Esophagus muscularis mucosa (tissue), 4 donors: Measurements from ENCODE around the gene CEBPG. TPM values are rescaled to one million over a fixed set of nuclear protein-coding genes. Genes with fewer than 3 reads are reported as not detected.

Experiments used
- DNase-seq: peaks from one replicate; pipeline ENCODE4 v3.0.0-alpha.2; 2017; ENCODE audit errors: extremely low spot score
- H3K27ac ChIP-seq, 4 donors: fragments of 200-600 bp; sonication (generic); replicated peaks in 1 of 4; 1 replicate in 3 of 4; 2 replicates in 1 of 4; pipeline ENCODE4 v1.5.1; 2016 to 2019; ENCODE audit warnings: mild to moderate bottlenecking in 1 of 4
- H3K27me3 ChIP-seq, 4 donors: fragments of 200-600 bp; sonication (generic); one replicate each; pipeline versions ENCODE4 v1.5.1 to v1.6.0; 2016 to 2019
- H3K36me3 ChIP-seq, 4 donors: fragments of 200-600 bp; sonication (generic); one replicate each; pipeline ENCODE4 v1.5.1; 2016 to 2019
- H3K4me1 ChIP-seq, 4 donors: fragments of 200-600 bp; sonication (generic); one replicate each; pipeline ENCODE4 v1.5.1; 2016 to 2019
- H3K4me3 ChIP-seq, 4 donors: fragments of 200-600 bp; sonication (generic); 1 replicate in 2 of 4; 2 replicates in 2 of 4; pipeline ENCODE4 v1.5.1; 2016 to 2019; ENCODE audit warnings: mild to moderate bottlenecking in 4 of 4, moderate library complexity in 1 of 4
- H3K9me3 ChIP-seq, 4 donors: fragments of 200-600 bp; sonication (generic); 1 replicate in 3 of 4; 2 replicates in 1 of 4; pipeline ENCODE4 v1.5.1; 2016 to 2019
- EP300 ChIP-seq: sonication (generic); formaldehyde crosslinking; IDR thresholded peaks from one replicate; pipeline ENCODE4 v1.6.1; 2017; ENCODE audit warnings: antibody characterized with exemption
- POLR2A ChIP-seq: fragments of 450-650 bp; IDR thresholded peaks from one replicate; pipeline ENCODE4 v1.6.1; 2017; ENCODE audit warnings: antibody characterized with exemption, moderate library complexity, mild to moderate bottlenecking, low read depth
- POLR2AphosphoS5 ChIP-seq, 2 donors: sonication (generic); formaldehyde crosslinking; IDR thresholded peaks; one replicate each; pipeline ENCODE4 v1.6.1; 2017; ENCODE audit warnings: antibody characterized with exemption in 2 of 2
- WGBS: methylation state at CpG from one replicate; pipeline ENCODE4 v1.1.5; 2018; 5-methylcytosine and 5-hydroxymethylcytosine counted together
- intact Hi-C: fragments of 100-400 bp; cut with DNase I; formaldehyde crosslinking; loops from one replicate; pipeline ENCODE4 v1.15.1; 2023
- total RNA-seq, 4 donors: library from RNA; depleted of rRNA; stranded (reverse); fragments of >200 nt; gene quantifications; one replicate each; pipeline versions ENCODE4 v1.1.0 to v1.2.1, GENCODE V29; 2016
- TF ChIP-seq, protein P1 (sequence below), 3 experiments: fragments of 200-600 bp in 2 of 3; fragments of 450-650 bp in 1 of 3; sonication (generic) in 2 of 3; IDR thresholded peaks; one replicate each; pipeline ENCODE4 v1.5.1; 2017 to 2019; ENCODE audit warnings: antibody characterized with exemption in 3 of 3, mild to moderate bottlenecking in 2 of 3, moderate library complexity in 1 of 3

The CEBPG gene
- total RNA-seq, 4 donors from 2014 or later: 23.1 to 30.3 (median 28.5) TPM

DNA sequence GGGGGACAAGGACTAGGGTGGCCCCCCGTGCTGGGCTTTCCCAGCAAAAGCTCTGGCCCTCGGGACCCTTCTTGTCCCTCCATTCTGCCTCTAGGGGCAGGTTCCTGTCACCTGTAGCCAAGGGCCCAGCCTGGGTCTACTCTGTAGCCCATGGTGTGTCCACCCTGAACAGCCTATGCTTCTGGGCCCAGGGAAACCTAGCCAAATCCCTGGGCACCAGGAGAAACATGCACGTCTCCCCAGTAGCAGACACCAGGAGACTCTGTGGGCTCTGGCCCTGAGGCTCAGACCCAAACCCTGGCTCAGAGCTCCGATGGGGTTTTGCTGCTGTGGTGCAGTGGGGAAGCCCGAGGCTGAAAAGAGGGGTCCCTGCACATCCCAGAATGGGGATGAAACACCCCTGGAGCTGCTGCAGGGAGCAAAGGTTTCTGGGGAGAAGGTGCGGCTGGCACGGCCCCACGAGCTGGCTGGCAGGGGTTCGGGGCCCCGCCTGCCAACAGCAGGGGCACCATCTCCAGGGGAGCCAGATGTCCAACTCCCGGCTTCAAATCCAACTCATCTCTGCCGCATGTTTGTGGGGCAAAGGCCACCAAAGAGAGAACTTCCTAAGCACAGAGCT lies 18.2 kb downstream of the CEBPG start:
- intact Hi-C loops: no loop called here
- WGBS: 80% methylated on average over 2 of the region's 12 CpGs
- Histone ChIP-seq H3K4me3 (no peak overlapping the region), H3K9me3 (no peaks in the 10 kb centered on the region), H3K27me3 (no peaks in the 10 kb centered on the region), H3K27ac (peak overlapping the region in 1 of 4 donors; percentile 63), H3K4me1 (peaks cover 85 to 94% (median 91%) of the 10 kb centered on the region in 4 donors), H3K36me3 (peaks cover 3 to 23% (median 14%) of the 10 kb centered on the region in 4 donors)
- DNase-seq: no peak
- no peak for TF ChIP-seq POLR2AphosphoS5 (IDR thresholded peaks at IDR 0.05)
- TF ChIP-seq, protein P1, sequence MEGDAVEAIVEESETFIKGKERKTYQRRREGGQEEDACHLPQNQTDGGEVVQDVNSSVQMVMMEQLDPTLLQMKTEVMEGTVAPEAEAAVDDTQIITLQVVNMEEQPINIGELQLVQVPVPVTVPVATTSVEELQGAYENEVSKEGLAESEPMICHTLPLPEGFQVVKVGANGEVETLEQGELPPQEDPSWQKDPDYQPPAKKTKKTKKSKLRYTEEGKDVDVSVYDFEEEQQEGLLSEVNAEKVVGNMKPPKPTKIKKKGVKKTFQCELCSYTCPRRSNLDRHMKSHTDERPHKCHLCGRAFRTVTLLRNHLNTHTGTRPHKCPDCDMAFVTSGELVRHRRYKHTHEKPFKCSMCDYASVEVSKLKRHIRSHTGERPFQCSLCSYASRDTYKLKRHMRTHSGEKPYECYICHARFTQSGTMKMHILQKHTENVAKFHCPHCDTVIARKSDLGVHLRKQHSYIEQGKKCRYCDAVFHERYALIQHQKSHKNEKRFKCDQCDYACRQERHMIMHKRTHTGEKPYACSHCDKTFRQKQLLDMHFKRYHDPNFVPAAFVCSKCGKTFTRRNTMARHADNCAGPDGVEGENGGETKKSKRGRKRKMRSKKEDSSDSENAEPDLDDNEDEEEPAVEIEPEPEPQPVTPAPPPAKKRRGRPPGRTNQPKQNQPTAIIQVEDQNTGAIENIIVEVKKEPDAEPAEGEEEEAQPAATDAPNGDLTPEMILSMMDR (IDR thresholded peaks at IDR 0.05): no peak
- no peak for TF ChIP-seq EP300
- TF ChIP-seq POLR2A: no peak

- DNase-seq: no peak
- WGBS: 91% methylated on average over 7 of the region's 39 CpGs
- Histone ChIP-seq H3K4me1 (peaks cover 94 to 100% (median 99%) of the 10 kb centered on the region in 4 donors), H3K27me3 (no peaks in the 10 kb centered on the region), H3K36me3 (peaks cover 0 to 14% (median 7%) of the 10 kb centered on the region in 4 donors), H3K27ac (no peak overlapping the region), H3K4me3 (no peak overlapping the region), H3K9me3 (no peaks in the 10 kb centered on the region)
- TF ChIP-seq POLR2A (no peak), POLR2AphosphoS5 (IDR thresholded peaks at IDR 0.05) (no peak), EP300 (no peak)
- TF ChIP-seq, protein P1 (IDR thresholded peaks at IDR 0.05): no peak
- intact Hi-C loops: no loop called here
Observed at GRCh38 chr19:33392341-33393285, 19.1 kb downstream of the CEBPG start.

DNA sequence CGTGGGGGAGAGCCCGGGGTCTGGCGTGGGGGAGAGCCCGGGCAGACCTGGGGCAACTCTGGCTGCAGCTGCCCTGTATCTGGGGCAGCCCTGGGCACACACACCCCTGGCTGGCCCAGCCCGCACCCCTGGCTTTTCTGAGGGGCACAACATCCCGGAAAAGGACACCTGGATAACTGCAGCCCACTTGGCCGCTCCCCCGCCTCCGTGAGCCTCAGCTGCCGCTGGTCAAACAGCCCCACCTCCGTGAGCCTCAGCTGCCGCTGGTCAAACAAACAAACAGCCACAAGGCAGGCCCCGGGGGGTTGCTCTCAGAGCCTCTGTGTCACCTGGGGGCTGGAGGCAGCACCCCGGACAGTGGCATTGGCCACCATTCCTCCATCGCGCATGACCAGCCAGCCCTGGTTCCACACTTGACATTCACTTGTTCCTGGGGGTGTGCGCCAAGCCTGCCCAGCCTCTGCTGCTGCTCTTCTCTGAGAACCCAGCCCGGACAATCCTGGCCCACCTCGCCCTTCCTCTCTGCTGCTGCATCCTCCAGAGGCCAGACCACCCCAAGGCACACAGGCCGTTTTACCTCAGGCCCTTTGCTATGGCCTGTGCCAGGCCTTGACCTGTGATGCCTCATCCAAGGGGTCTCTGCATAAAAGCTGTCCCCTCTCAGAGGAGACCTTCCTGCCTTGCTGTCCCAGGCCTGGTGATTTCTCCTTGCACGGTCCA lies 19.9 kb downstream of the CEBPG start:
- no peaks in the 10 kb centered on the region for H3K9me3 ChIP-seq
- peaks cover 0 to 6% (median under 1%) of the 10 kb centered on the region in 4 donors for H3K36me3 ChIP-seq
- 78% methylated on average over 9 of the region's 21 CpGs for WGBS
- DNase-seq: no peak
- H3K4me3 ChIP-seq: no peak overlapping the region
- intact Hi-C loops: no loop called here
- peak overlapping the region in 3 of 4 donors; percentile 38 to 59 (median 40) for H3K27ac ChIP-seq
- peaks cover 89 to 97% (median 95%) of the 10 kb centered on the region in 4 donors for H3K4me1 ChIP-seq
- no peaks in the 10 kb centered on the region for H3K27me3 ChIP-seq
- TF ChIP-seq, protein P1 (IDR thresholded peaks at IDR 0.05): no peak
- TF ChIP-seq POLR2AphosphoS5 (IDR thresholded peaks at IDR 0.05): no peak
- TF ChIP-seq POLR2A: no peak
- TF ChIP-seq EP300: no peak

DNA sequence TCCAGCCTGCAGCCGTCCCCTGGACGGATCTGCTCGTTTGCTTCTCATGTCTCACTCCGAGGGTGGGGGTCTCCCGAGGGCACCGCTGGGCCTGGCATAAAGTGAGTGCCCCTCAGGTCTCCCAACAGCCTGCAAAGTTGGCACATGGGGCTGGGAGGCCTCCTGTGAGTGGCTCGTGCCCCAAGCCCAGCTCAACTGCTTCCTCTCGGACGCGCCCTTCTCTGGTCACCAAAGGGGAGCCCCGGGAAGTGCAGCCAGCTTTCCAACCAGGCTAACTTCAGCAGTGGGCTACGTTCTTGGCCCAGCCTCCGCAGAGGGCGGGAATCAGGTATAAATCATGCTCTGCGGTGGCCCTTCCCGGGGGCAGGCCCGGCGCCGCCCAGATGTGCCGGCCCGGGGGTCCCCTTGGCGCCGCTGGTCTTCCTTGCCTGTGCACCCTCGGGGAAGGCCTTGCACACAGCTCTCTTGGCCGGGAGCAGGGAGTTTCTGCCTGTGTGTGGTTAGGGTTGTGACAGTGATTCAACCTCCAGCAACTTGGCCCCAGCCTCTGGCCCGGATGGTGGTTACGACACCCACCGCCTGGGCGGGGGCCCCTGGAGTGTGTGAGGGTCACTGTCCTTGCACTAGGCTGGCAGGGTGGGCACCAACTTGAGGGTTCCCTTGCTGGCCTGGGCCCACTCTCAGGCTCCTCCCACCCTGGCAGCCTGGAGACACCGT lies 20.7 kb downstream of the CEBPG start:
- peaks cover 82 to 90% (median 88%) of the 10 kb centered on the region in 4 donors for H3K4me1 ChIP-seq
- H3K4me3 ChIP-seq: no peak overlapping the region
- H3K27me3 ChIP-seq: no peaks in the 10 kb centered on the region
- intact Hi-C loops: no loop called here
- WGBS: 86% methylated on average over 12 of the region's 30 CpGs
- DNase-seq: no peak
- TF ChIP-seq POLR2AphosphoS5 (IDR thresholded peaks at IDR 0.05): no peak
- no peak for TF ChIP-seq EP300
- no peak for TF ChIP-seq POLR2A
- TF ChIP-seq, protein P1 (IDR thresholded peaks at IDR 0.05): no peak
- no peaks in the 10 kb centered on the region for H3K9me3 ChIP-seq
- H3K27ac ChIP-seq: peak overlapping the region; percentile 26 to 59 (median 39)
- peaks cover 0 to 2% (median 2%) of the 10 kb centered on the region in 4 donors for H3K36me3 ChIP-seq
